ENCODE measurements around the gene CENPX. TPM values are rescaled to one million over a fixed set of nuclear protein-coding genes. Genes with fewer than 3 reads are reported as not detected.

CENPX gene
- total RNA-seq, 1 experiment from 2014 or later, result 344 TPM

- intact Hi-C loops (cut with micrococcal nuclease), result no loop called here
- POLR2A ChIA-PET (ENCODE audit: unreplicated experiment), result no interaction called here
- no peak for ATAC-seq
Measured at GRCh38 chr17:82012261-82012639, 10.4 kb downstream of the CENPX start.

GRCh38 chr17:82011617-82012187, 11.0 kb downstream of the CENPX start:
- Histone ChIP-seq H3K4me1 (ENCODE audit: insufficient read depth, low read length) (no peaks in the 10 kb centered on the region), H4K20me1 (ENCODE audit: low read length) (no peaks in the 10 kb centered on the region)

More at GRCh38 chr17:82012261-82012639, 10.4 kb downstream of the CENPX start:
- Histone ChIP-seq H3K4me1 (ENCODE audit: insufficient read depth, low read length) (no peaks in the 10 kb centered on the region), H3K9me3 (ENCODE audit: low read length) (no peaks in the 10 kb centered on the region), H3K36me3 (ENCODE audit: low read depth, low read length) (no peaks in the 10 kb centered on the region), H3K9ac (ENCODE audit: low read length) (no peak overlapping the region), H3F3A (ENCODE audit: low read length, unreplicated experiment) (no peaks in the 10 kb centered on the region), H3K79me2 (ENCODE audit: low read length) (no peaks in the 10 kb centered on the region), H3K4me3 (ENCODE audit: low read length) (no peak overlapping the region), H3K27me3 (ENCODE audit: low read length) (no peaks in the 10 kb centered on the region), H3K4me2 (ENCODE audit: low read length) (no peak overlapping the region), H4K20me1 (ENCODE audit: low read length) (no peaks in the 10 kb centered on the region), H2AFZ (ENCODE audit: low read length) (no peak overlapping the region), H3K27ac (ENCODE audit: low read length) (no peak overlapping the region), H3K9me2 (replicated peaks; ENCODE audit: low read length) (no peaks in the 10 kb centered on the region)
- TF ChIP-seq EZH2phosphoT487 (IDR thresholded peaks at IDR 0.05; ENCODE audit: borderline replicate concordance, low read length), result no peak
- no peak for TF ChIP-seq CTCF (conservative IDR thresholded peaks at IDR 0.05; ENCODE audit: low read depth, low read length)
- TF ChIP-seq EZH2 (IDR thresholded peaks at IDR 0.05; ENCODE audit: low read length, unreplicated experiment), result no peak
- CTCF ChIA-PET, result no interaction called here
- BruUV-seq (replicated peaks), result no TSS peak
- DNase-seq, result no peak

GRCh38 chr17:82010575-82011525, 11.8 kb downstream of the CENPX start:
- no peak overlapping the region for H3K27ac ChIP-seq (ENCODE audit: low read length)
- no TSS peak for BruUV-seq (replicated peaks)
- intact Hi-C loops (cut with micrococcal nuclease), result no loop called here
- H3K9me2 ChIP-seq (replicated peaks; ENCODE audit: low read length), result no peaks in the 10 kb centered on the region
- no peak overlapping the region for H3K4me2 ChIP-seq (ENCODE audit: low read length)
- no peaks in the 10 kb centered on the region for H4K20me1 ChIP-seq (ENCODE audit: low read length)
- no peak for DNase-seq
- H3K79me2 ChIP-seq (ENCODE audit: low read length), result no peaks in the 10 kb centered on the region
- no peak overlapping the region for H3K9ac ChIP-seq (ENCODE audit: low read length)
- no peak overlapping the region for H2AFZ ChIP-seq (ENCODE audit: low read length)
- no peaks in the 10 kb centered on the region for H3K4me1 ChIP-seq (ENCODE audit: insufficient read depth, low read length)
- ChIA-PET POLR2A (ENCODE audit: unreplicated experiment) (no interaction called here), CTCF (no interaction called here)
- no peak for ATAC-seq
- no peaks in the 10 kb centered on the region for H3K27me3 ChIP-seq (ENCODE audit: low read length)
- H3K9me3 ChIP-seq (ENCODE audit: low read length), result no peaks in the 10 kb centered on the region
- no peaks in the 10 kb centered on the region for H3K36me3 ChIP-seq (ENCODE audit: low read depth, low read length)
- H3F3A ChIP-seq (ENCODE audit: low read length, unreplicated experiment), result no peaks in the 10 kb centered on the region
- no peak overlapping the region for H3K4me3 ChIP-seq (ENCODE audit: low read length)
- no peak for TF ChIP-seq EZH2phosphoT487 (IDR thresholded peaks at IDR 0.05; ENCODE audit: borderline replicate concordance, low read length)
- no peak for TF ChIP-seq CTCF (conservative IDR thresholded peaks at IDR 0.05; ENCODE audit: low read depth, low read length)
- TF ChIP-seq EZH2 (IDR thresholded peaks at IDR 0.05; ENCODE audit: low read length, unreplicated experiment), result no peak

More at GRCh38 chr17:82011617-82012187, 11.0 kb downstream of the CENPX start:
- H3K79me2 ChIP-seq (ENCODE audit: low read length), result no peaks in the 10 kb centered on the region
- no peak overlapping the region for H3K4me2 ChIP-seq (ENCODE audit: low read length)
- H3K27me3 ChIP-seq (ENCODE audit: low read length), result no peaks in the 10 kb centered on the region
- H2AFZ ChIP-seq (ENCODE audit: low read length), result no peak overlapping the region
- H3K9ac ChIP-seq (ENCODE audit: low read length), result no peak overlapping the region
- TF ChIP-seq EZH2 (IDR thresholded peaks at IDR 0.05; ENCODE audit: low read length, unreplicated experiment) (no peak), EZH2phosphoT487 (IDR thresholded peaks at IDR 0.05; ENCODE audit: borderline replicate concordance, low read length) (no peak)
- H3K36me3 ChIP-seq (ENCODE audit: low read depth, low read length), result no peaks in the 10 kb centered on the region
- ChIA-PET CTCF (no interaction called here), POLR2A (ENCODE audit: unreplicated experiment) (no interaction called here)
- BruUV-seq (replicated peaks), result no TSS peak
- H3F3A ChIP-seq (ENCODE audit: low read length, unreplicated experiment), result no peaks in the 10 kb centered on the region
- intact Hi-C loops (cut with micrococcal nuclease), result no loop called here
- DNase-seq (no peak), ATAC-seq (no peak)
- H3K9me3 ChIP-seq (ENCODE audit: low read length), result no peaks in the 10 kb centered on the region
- H3K27ac ChIP-seq (ENCODE audit: low read length), result no peak overlapping the region
- H3K9me2 ChIP-seq (replicated peaks; ENCODE audit: low read length), result no peaks in the 10 kb centered on the region
- H3K4me3 ChIP-seq (ENCODE audit: low read length), result no peak overlapping the region
